HEK293 (cell line): ENCODE data around the gene NR1H3.

Source experiments
- CTCF ChIA-PET: fragments of 350-600 bp; formaldehyde crosslinking; extraction: SDS; loops from one replicate; lab custom pipeline; 2021; ENCODE audit warnings: antibody characterized with exemption; lab: Yijun Ruan, JAX
- POLR2A ChIA-PET: fragments of 300-600 bp; formaldehyde crosslinking; extraction: SDS; loops from one replicate; lab custom pipeline; 2020; ENCODE audit warnings: antibody characterized with exemption, inconsistent platforms; lab: Yijun Ruan, JAX
- H3K27ac ChIP-seq: fragments of 200-500 bp; sonication (Bioruptor generic); 2 replicates; pipeline ENCODE4 v1.5.1; 2014; ENCODE audit warnings: low read depth, low read length, control low read depth, inconsistent platforms; ENCODE audit errors: extremely low read depth
- H3K36me3 ChIP-seq, 2 experiments: fragments of 200-500 bp in 1 of 2; sonication (Bioruptor generic) in 1 of 2; 1 replicate in 1 of 2; 2 replicates in 1 of 2; pipeline ENCODE4 v1.5.1; 2014 to 2017; ENCODE audit warnings: inconsistent platforms in 2 of 2, low read length in 2 of 2; ENCODE audit not compliant: control insufficient read depth in 2 of 2, insufficient read depth in 1 of 2
- H3K4me1 ChIP-seq: fragments of 200-500 bp; sonication (Bioruptor generic); 2 replicates; pipeline ENCODE4 v1.5.1; 2014; ENCODE audit warnings: mild to moderate bottlenecking, low read length, inconsistent platforms; ENCODE audit not compliant: control insufficient read depth, insufficient read depth
- H3K4me3 ChIP-seq: 2 replicates; pipeline ENCODE4 v1.5.1; 2011; ENCODE audit warnings: low read depth, mild to moderate bottlenecking, control low read depth, low read length, moderate library complexity
- H3K9me3 ChIP-seq: fragments of 200-500 bp; sonication (Bioruptor generic); 2 replicates; pipeline ENCODE4 v1.5.1; 2014; ENCODE audit warnings: low read depth, low read length, inconsistent platforms; ENCODE audit not compliant: control insufficient read depth, insufficient read depth
- GLIS2 ChIP-seq: fragments of 450-650 bp; formaldehyde crosslinking; IDR thresholded peaks from 2 replicates; pipeline ENCODE4 v1.5.1; 2016; ENCODE audit warnings: missing biosample characterization, missing genetic modification characterization
- KLF1 ChIP-seq: fragments of 450-650 bp; formaldehyde crosslinking; IDR thresholded peaks from 2 replicates; pipeline ENCODE4 v1.5.1; 2016; ENCODE audit warnings: missing biosample characterization, missing genetic modification characterization
- OSR2 ChIP-seq: fragments of 450-650 bp; formaldehyde crosslinking; IDR thresholded peaks from 2 replicates; pipeline ENCODE4 v1.5.1; 2016; ENCODE audit warnings: missing biosample characterization, missing genetic modification characterization
- PBX3 ChIP-seq: sonication (generic); formaldehyde crosslinking; IDR thresholded peaks from 2 replicates; pipeline ENCODE4 v1.8.1; 2022; ENCODE audit warnings: mild to moderate bottlenecking, moderate library complexity, missing genetic modification reagents
- RBAK ChIP-seq: fragments of 450-650 bp; formaldehyde crosslinking; IDR thresholded peaks from 2 replicates; pipeline ENCODE4 v1.5.1; 2016; ENCODE audit warnings: missing biosample characterization, missing genetic modification characterization
- SCRT2 ChIP-seq: fragments of 450-650 bp; formaldehyde crosslinking; IDR thresholded peaks from 2 replicates; pipeline ENCODE4 v1.5.1; 2016; ENCODE audit warnings: missing biosample characterization, missing genetic modification characterization
- SETDB1 ChIP-seq: IDR thresholded peaks from one replicate; pipeline ENCODE4 v1.6.1; 2017; ENCODE audit warnings: mild to moderate bottlenecking, low read length, moderate library complexity, mixed read lengths; ENCODE audit not compliant: insufficient read length
- ZBTB20 ChIP-seq: fragments of 450-650 bp; formaldehyde crosslinking; IDR thresholded peaks from 2 replicates; pipeline ENCODE4 v1.5.1; 2016; ENCODE audit warnings: missing biosample characterization, missing genetic modification characterization
- ZNF146 ChIP-seq: fragments of 450-650 bp; formaldehyde crosslinking; IDR thresholded peaks from 2 replicates; pipeline ENCODE4 v1.5.1; 2016; ENCODE audit warnings: missing biosample characterization, missing genetic modification characterization
- ZNF157 ChIP-seq: fragments of 450-650 bp; formaldehyde crosslinking; IDR thresholded peaks from 2 replicates; pipeline ENCODE4 v1.5.1; 2016; ENCODE audit warnings: missing biosample characterization, missing genetic modification characterization
- ZNF211 ChIP-seq: fragments of 450-650 bp; formaldehyde crosslinking; IDR thresholded peaks from 2 replicates; pipeline ENCODE4 v1.5.1; 2016; ENCODE audit warnings: low read depth, missing biosample characterization, missing genetic modification characterization
- ZNF239 ChIP-seq: fragments of 450-650 bp; formaldehyde crosslinking; IDR thresholded peaks from 2 replicates; pipeline ENCODE4 v1.5.1; 2016; ENCODE audit warnings: missing biosample characterization, missing genetic modification characterization
- ZNF423 ChIP-seq: fragments of 450-650 bp; formaldehyde crosslinking; IDR thresholded peaks from 2 replicates; pipeline ENCODE4 v1.5.1; 2016; ENCODE audit warnings: missing biosample characterization, missing genetic modification characterization
- ZNF48 ChIP-seq: fragments of 450-650 bp; formaldehyde crosslinking; IDR thresholded peaks from 2 replicates; pipeline ENCODE4 v1.5.1; 2016; ENCODE audit warnings: missing biosample characterization, missing genetic modification characterization
- ZNF488 ChIP-seq: fragments of 450-650 bp; formaldehyde crosslinking; IDR thresholded peaks from 2 replicates; pipeline ENCODE4 v1.5.1; 2016; ENCODE audit warnings: missing biosample characterization, missing genetic modification characterization
- ZNF530 ChIP-seq: fragments of 450-650 bp; formaldehyde crosslinking; IDR thresholded peaks from 2 replicates; pipeline ENCODE4 v1.5.1; 2016; ENCODE audit warnings: low read depth, missing biosample characterization, missing genetic modification characterization
- ZNF600 ChIP-seq: fragments of 450-650 bp; formaldehyde crosslinking; IDR thresholded peaks from 2 replicates; pipeline ENCODE4 v1.5.1; 2016; ENCODE audit warnings: missing biosample characterization, missing genetic modification characterization
- ZNF629 ChIP-seq: fragments of 450-650 bp; formaldehyde crosslinking; IDR thresholded peaks from 2 replicates; pipeline ENCODE4 v1.5.1; 2017; ENCODE audit warnings: missing biosample characterization, missing genetic modification characterization
- ZNF707 ChIP-seq: fragments of 450-650 bp; formaldehyde crosslinking; IDR thresholded peaks from 2 replicates; pipeline ENCODE4 v1.5.1; 2016; ENCODE audit warnings: missing biosample characterization, missing genetic modification characterization
- ZNF768 ChIP-seq: fragments of 450-650 bp; formaldehyde crosslinking; IDR thresholded peaks from 2 replicates; pipeline ENCODE4 v1.5.1; 2018; ENCODE audit warnings: missing biosample characterization, mild to moderate bottlenecking, missing genetic modification characterization
- ZNF776 ChIP-seq: fragments of 450-650 bp; formaldehyde crosslinking; IDR thresholded peaks from 2 replicates; pipeline ENCODE4 v1.5.0; 2017; ENCODE audit warnings: missing biosample characterization, missing genetic modification characterization, borderline replicate concordance
- ZSCAN16 ChIP-seq: fragments of 450-650 bp; formaldehyde crosslinking; IDR thresholded peaks from 2 replicates; pipeline ENCODE4 v1.5.1; 2016; ENCODE audit warnings: missing biosample characterization, missing genetic modification characterization
- TF ChIP-seq, protein P1 (sequence below): fragments of 450-650 bp; formaldehyde crosslinking; IDR thresholded peaks from 2 replicates; pipeline ENCODE4 v1.5.1; 2016; ENCODE audit warnings: missing biosample characterization, missing genetic modification characterization, low read depth
- TF ChIP-seq, protein P2 (sequence below): fragments of 450-650 bp; formaldehyde crosslinking; IDR thresholded peaks from 2 replicates; pipeline ENCODE4 v1.5.1; 2016; ENCODE audit warnings: missing biosample characterization, missing genetic modification characterization
- TF ChIP-seq, protein P3 (sequence below): fragments of 450-650 bp; formaldehyde crosslinking; IDR thresholded peaks from 2 replicates; pipeline ENCODE4 v1.5.1; 2016; ENCODE audit warnings: missing biosample characterization, missing genetic modification characterization

NR1H3 gene

DNA sequence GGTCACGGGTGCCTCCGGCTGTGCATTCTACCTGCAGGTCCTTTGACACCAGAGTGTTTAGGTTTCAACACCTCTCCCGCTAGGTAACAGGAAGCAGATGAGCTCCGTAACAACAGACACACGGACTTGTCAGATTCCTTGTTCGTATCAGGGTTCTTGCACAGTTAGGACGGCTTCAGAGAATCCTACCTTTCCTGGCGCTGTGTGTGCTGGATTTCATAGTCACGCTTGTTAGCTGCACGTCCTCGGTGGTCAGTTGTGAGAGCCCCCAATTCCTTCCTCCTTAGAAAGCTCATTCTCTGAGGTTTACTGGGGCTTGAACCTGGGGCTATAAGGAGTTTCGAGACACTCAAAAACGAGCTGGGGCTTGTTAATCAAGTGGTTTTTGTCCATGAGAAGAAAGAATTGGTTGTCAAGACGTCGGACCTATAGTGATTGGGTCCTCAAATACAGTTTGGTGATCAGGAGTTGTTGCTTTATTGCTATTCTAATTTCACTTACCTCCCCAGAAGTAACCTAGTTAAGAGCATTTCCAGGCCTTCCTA, 42.4 kb upstream of the NR1H3 start:
- no peaks in the 10 kb centered on the region for H3K9me3 ChIP-seq
- H3K36me3 ChIP-seq = peaks cover 7 to 42% of the 10 kb centered on the region in 2 experiments; a peak in 2 of 3 replicates
- peak overlapping the region; percentile 91 for H3K4me3 ChIP-seq
- peaks cover 3% of the 10 kb centered on the region; the same call in 1 of the 2 replicates for H3K4me1 ChIP-seq
- ChIA-PET POLR2A (interaction anchor here (0.7 to 4.1 kb wide), 23 partner anchors 8 to 649 kb away, joined by 3 to 58 read pairs (median 6); partner anchors contain the start of genes ACP2, ARFGAP2 and PACSIN3), CTCF (interaction anchor here (0.8 to 2.3 kb wide), 6 partner anchors 11 to 44 kb away, joined by 3 to 10 read pairs (median 6); no protein-coding TSS in a partner anchor)
- H3K27ac ChIP-seq = peak overlapping the region; percentile 90
- no peak for TF ChIP-seq ZNF239
- TF ChIP-seq OSR2 (tag by site-specific recombination) = no peak
- no peak for TF ChIP-seq ZNF146 (tag by site-specific recombination)
- no peak for TF ChIP-seq ZNF211
- no peak for TF ChIP-seq ZNF157 (tag by site-specific recombination)
- TF ChIP-seq ZNF530 (tag by site-specific recombination) = no peak
- TF ChIP-seq ZBTB20 (tag by site-specific recombination) = no peak
- TF ChIP-seq RBAK (tag by site-specific recombination) = no peak
- TF ChIP-seq ZNF488 (tag by site-specific recombination) = no peak
- no peak for TF ChIP-seq ZNF707 (tag by site-specific recombination)
- no peak for TF ChIP-seq KLF1 (tag by site-specific recombination)
- 0 out of 2 replicates have a peak, but pooled peaks have one; percentile 11 for TF ChIP-seq PBX3 (CRISPR knock-in tag)
- no peak for TF ChIP-seq ZNF768 (tag by site-specific recombination)
- TF ChIP-seq, protein P1, sequence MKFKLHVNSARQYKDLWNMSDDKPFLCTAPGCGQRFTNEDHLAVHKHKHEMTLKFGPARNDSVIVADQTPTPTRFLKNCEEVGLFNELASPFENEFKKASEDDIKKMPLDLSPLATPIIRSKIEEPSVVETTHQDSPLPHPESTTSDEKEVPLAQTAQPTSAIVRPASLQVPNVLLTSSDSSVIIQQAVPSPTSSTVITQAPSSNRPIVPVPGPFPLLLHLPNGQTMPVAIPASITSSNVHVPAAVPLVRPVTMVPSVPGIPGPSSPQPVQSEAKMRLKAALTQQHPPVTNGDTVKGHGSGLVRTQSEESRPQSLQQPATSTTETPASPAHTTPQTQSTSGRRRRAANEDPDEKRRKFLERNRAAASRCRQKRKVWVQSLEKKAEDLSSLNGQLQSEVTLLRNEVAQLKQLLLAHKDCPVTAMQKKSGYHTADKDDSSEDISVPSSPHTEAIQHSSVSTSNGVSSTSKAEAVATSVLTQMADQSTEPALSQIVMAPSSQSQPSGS (tag by site-specific recombination) = no peak
- 0 out of 2 replicates have a peak, but pooled peaks have one; percentile 1 for TF ChIP-seq ZNF423 (tag by site-specific recombination)
- no peak for TF ChIP-seq ZNF776 (tag by site-specific recombination)
- TF ChIP-seq ZNF600 = peak; percentile 84
- no peak for TF ChIP-seq SETDB1

DNA sequence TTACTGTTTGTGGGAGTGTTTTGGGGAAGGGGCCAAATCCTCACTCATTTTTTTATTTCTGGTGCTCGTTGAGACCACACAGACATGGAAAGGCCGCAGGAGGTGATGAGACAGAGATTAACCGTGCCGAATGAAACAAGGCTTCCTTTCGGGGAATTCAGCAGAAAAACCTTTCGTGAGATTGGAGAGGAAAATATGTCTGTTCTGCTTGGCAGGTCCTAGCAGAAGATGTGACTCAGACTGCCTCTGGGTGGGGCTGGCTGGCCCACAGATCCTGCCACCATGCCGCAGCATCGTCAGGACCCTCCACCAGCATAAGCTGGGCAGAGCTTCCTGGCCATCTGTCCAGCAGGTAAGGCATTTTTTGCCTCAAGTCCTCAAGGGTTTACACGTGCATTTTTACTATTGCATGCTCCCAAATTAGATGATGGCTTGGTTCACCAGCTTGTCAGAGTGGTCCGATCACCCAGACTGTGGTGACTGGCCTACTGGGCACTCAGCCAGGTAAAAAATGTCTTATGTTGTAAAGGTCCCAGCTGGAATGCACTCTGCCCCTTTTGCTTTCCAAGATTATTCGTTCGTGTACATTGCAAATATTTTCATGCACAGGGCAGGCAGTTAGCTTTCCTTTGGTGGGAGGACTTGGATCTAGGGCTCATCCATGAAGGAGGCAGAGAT, 41.5 kb upstream of the NR1H3 start:
- Histone ChIP-seq H3K4me1 (peaks cover 3% of the 10 kb centered on the region; the same call in 1 of the 2 replicates), H3K4me3 (peak overlapping the region; percentile 91), H3K36me3 (peaks cover 11 to 50% of the 10 kb centered on the region in 2 experiments; a peak in 2 of 3 replicates), H3K27ac (peak overlapping the region; percentile 90), H3K9me3 (no peaks in the 10 kb centered on the region)
- POLR2A ChIA-PET = interaction anchor here (0.8 to 4.1 kb wide), 10 partner anchors 14 to 139 kb away, joined by 3 to 58 read pairs (median 12); partner anchors contain the start of genes ACP2, ARFGAP2, NR1H3 and PACSIN3
- CTCF ChIA-PET = interaction anchor here (1.2 to 2.3 kb wide), 3 partner anchors 31 to 43 kb away, joined by 5 to 10 read pairs (median 6); no protein-coding TSS in a partner anchor
- TF ChIP-seq, protein P2, sequence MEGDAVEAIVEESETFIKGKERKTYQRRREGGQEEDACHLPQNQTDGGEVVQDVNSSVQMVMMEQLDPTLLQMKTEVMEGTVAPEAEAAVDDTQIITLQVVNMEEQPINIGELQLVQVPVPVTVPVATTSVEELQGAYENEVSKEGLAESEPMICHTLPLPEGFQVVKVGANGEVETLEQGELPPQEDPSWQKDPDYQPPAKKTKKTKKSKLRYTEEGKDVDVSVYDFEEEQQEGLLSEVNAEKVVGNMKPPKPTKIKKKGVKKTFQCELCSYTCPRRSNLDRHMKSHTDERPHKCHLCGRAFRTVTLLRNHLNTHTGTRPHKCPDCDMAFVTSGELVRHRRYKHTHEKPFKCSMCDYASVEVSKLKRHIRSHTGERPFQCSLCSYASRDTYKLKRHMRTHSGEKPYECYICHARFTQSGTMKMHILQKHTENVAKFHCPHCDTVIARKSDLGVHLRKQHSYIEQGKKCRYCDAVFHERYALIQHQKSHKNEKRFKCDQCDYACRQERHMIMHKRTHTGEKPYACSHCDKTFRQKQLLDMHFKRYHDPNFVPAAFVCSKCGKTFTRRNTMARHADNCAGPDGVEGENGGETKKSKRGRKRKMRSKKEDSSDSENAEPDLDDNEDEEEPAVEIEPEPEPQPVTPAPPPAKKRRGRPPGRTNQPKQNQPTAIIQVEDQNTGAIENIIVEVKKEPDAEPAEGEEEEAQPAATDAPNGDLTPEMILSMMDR (tag by site-specific recombination) = peak; percentile 36; the same call in 1 of the 2 replicates
- TF ChIP-seq ZNF239 = no peak
- 0 out of 2 replicates have a peak, but pooled peaks have one; percentile 12 for TF ChIP-seq ZNF629 (tag by site-specific recombination)
- TF ChIP-seq ZSCAN16 (tag by site-specific recombination) = no peak
- peak; percentile 59; the same call in 1 of the 2 replicates for TF ChIP-seq GLIS2 (tag by site-specific recombination)
- peak; percentile 88 for TF ChIP-seq ZNF600
- TF ChIP-seq, protein P3, sequence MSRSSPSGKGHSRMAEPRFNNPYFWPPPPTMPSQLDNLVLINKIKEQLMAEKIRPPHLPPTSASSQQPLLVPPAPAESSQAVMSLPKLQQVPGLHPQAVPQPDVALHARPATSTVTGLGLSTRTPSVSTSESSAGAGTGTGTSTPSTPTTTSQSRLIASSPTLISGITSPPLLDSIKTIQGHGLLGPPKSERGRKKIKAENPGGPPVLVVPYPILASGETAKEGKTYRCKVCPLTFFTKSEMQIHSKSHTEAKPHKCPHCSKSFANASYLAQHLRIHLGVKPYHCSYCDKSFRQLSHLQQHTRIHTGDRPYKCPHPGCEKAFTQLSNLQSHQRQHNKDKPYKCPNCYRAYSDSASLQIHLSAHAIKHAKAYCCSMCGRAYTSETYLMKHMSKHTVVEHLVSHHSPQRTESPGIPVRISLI (tag by site-specific recombination) = no peak
- TF ChIP-seq SCRT2 (tag by site-specific recombination) = no peak
- TF ChIP-seq KLF1 (tag by site-specific recombination) = no peak
- TF ChIP-seq ZNF48 (tag by site-specific recombination) = no peak
